IMR-90 (cell line): ENCODE data around the gene TGFBRAP1. TPM values are rescaled to one million over a fixed set of nuclear protein-coding genes. Genes with fewer than 3 reads are reported as not detected.

Source experiments
- ATAC-seq: fragments of 200-7000 bp; cut with Tn5 transposase; 2 replicates; pipeline ENCODE4 v1.9.1; 2020; ENCODE audit warnings: low read depth, mild to moderate bottlenecking, moderate library complexity
- BruUV-seq: library from RNA; stranded (reverse); fragments of 400-500 nt; replicated peaks from 2 replicates; lab custom pipeline; 2021; lab: Mats Ljungman, UMichigan
- CTCF ChIA-PET: fragments of 300-600 bp; formaldehyde crosslinking; extraction: SDS; loops from one replicate; lab custom pipeline; 2021; ENCODE audit warnings: antibody characterized with exemption; lab: Yijun Ruan, JAX
- POLR2A ChIA-PET: fragments of 300-600 bp; sonication (Branson Sonifier 250); formaldehyde crosslinking; loops from one replicate; lab custom pipeline; 2022; ENCODE audit warnings: antibody characterized with exemption; ENCODE audit not compliant: unreplicated experiment; lab: Charles Lee
- DNase-seq: peaks from one replicate; pipeline ENCODE4 v3.0.0; 2013
- H2AFZ ChIP-seq: replicated peaks from 2 replicates; pipeline ENCODE3; 2013; ENCODE audit warnings: low read length, mild to moderate bottlenecking; ENCODE audit not compliant: poor library complexity
- H2AK5ac ChIP-seq: 2 replicates; pipeline ENCODE4 v1.6.1; 2013; ENCODE audit warnings: low read depth, low read length, inconsistent platforms
- H2AK9ac ChIP-seq: replicated peaks from 2 replicates; pipeline ENCODE3; 2013; ENCODE audit warnings: mild to moderate bottlenecking, low read depth, low read length, moderate library complexity; ENCODE audit not compliant: poor library complexity
- H2BK120ac ChIP-seq: 2 replicates; pipeline ENCODE4 v1.6.1; 2013; ENCODE audit warnings: low read depth, low read length, inconsistent platforms
- H2BK15ac ChIP-seq: 3 replicates; pipeline ENCODE4 v1.6.1; 2013; ENCODE audit warnings: low read depth, low read length, inconsistent platforms
- H2BK20ac ChIP-seq: 2 replicates; pipeline ENCODE4 v1.6.1; 2013; ENCODE audit warnings: low read depth, mild to moderate bottlenecking, inconsistent platforms, low read length, moderate library complexity
- H2BK5ac ChIP-seq: 2 replicates; pipeline ENCODE4 v1.6.1; 2013; ENCODE audit warnings: mild to moderate bottlenecking, low read depth, low read length, inconsistent platforms; ENCODE audit not compliant: poor library complexity, severe bottlenecking
- H3K14ac ChIP-seq: replicated peaks from 2 replicates; pipeline ENCODE4 v1.6.1; 2013; ENCODE audit warnings: low read depth, low read length, inconsistent platforms
- H3K18ac ChIP-seq: 2 replicates; pipeline ENCODE4 v1.6.1; 2013; ENCODE audit warnings: low read depth, low read length, control low read depth
- H3K23ac ChIP-seq: 2 replicates; pipeline ENCODE4 v1.6.1; 2013; ENCODE audit warnings: low read depth, low read length, inconsistent platforms
- H3K27ac ChIP-seq: 2 replicates; pipeline ENCODE4 v1.5.1; 2013; ENCODE audit warnings: mild to moderate bottlenecking, control low read depth, low read length; ENCODE audit not compliant: insufficient read depth
- H3K27me3 ChIP-seq: 2 replicates; pipeline ENCODE4 v1.6.1; 2013; ENCODE audit warnings: low read length; ENCODE audit not compliant: control insufficient read depth, insufficient read depth
- H3K36me3 ChIP-seq: 2 replicates; pipeline ENCODE4 v1.6.1; 2013; ENCODE audit warnings: low read length, mixed read lengths; ENCODE audit not compliant: control insufficient read depth, insufficient read depth
- H3K4ac ChIP-seq: 2 replicates; pipeline ENCODE4 v1.6.1; 2013; ENCODE audit warnings: low read depth, low read length, inconsistent platforms
- H3K4me1 ChIP-seq: 2 replicates; pipeline ENCODE4 v1.6.1; 2013; ENCODE audit warnings: low read length, mixed read lengths; ENCODE audit not compliant: control insufficient read depth, insufficient read depth
- H3K4me2 ChIP-seq: 2 replicates; pipeline ENCODE4 v1.6.1; 2013; ENCODE audit warnings: low read depth, mild to moderate bottlenecking, control low read depth, low read length, moderate library complexity
- H3K4me3 ChIP-seq: 2 replicates; pipeline ENCODE4 v1.5.1; 2013; ENCODE audit warnings: low read depth, mild to moderate bottlenecking, control low read depth, low read length, moderate library complexity; ENCODE audit not compliant: insufficient read depth
- H3K56ac ChIP-seq: 2 replicates; pipeline ENCODE4 v1.6.1; 2013; ENCODE audit warnings: low read length, inconsistent platforms; ENCODE audit not compliant: insufficient read depth; ENCODE audit errors: extremely low read depth
- H3K79me1 ChIP-seq, 2 experiments: 2 replicates each; pipeline ENCODE4 v1.6.1; 2013; ENCODE audit warnings: low read length in 2 of 2, inconsistent platforms in 1 of 2, low read depth in 1 of 2
- H3K9ac ChIP-seq: 2 replicates; pipeline ENCODE4 v1.6.1; 2013; ENCODE audit warnings: low read depth, low read length, control low read depth
- H3K9me1 ChIP-seq: 2 replicates; pipeline ENCODE4 v1.6.1; 2013; ENCODE audit warnings: low read length, inconsistent platforms; ENCODE audit not compliant: insufficient read depth
- H3K9me3 ChIP-seq: 2 replicates; pipeline ENCODE4 v1.6.1; 2013; ENCODE audit warnings: low read length; ENCODE audit not compliant: control insufficient read depth, insufficient read depth
- H4K20me1 ChIP-seq: 2 replicates; pipeline ENCODE4 v1.6.1; 2013; ENCODE audit warnings: low read length, inconsistent platforms; ENCODE audit not compliant: insufficient read depth
- H4K5ac ChIP-seq: 2 replicates; pipeline ENCODE4 v1.6.1; 2013; ENCODE audit warnings: mild to moderate bottlenecking, low read depth, low read length, control low read depth
- H4K8ac ChIP-seq, 2 experiments: 2 replicates each; pipeline ENCODE4 v1.6.1; 2013; ENCODE audit warnings: low read depth in 2 of 2, low read length in 2 of 2, control low read depth in 1 of 2, inconsistent platforms in 1 of 2
- H4K91ac ChIP-seq: 2 replicates; pipeline ENCODE4 v1.6.1; 2013; ENCODE audit warnings: low read depth, low read length, inconsistent platforms; ENCODE audit not compliant: insufficient read depth
- BHLHE40 ChIP-seq: fragments of 150-350 bp; IDR thresholded peaks from 2 replicates; pipeline ENCODE4 v1.6.1; 2016; ENCODE audit warnings: mild to moderate bottlenecking, low read depth, low read length
- ELK1 ChIP-seq: fragments of 150-350 bp; IDR thresholded peaks from 2 replicates; pipeline ENCODE4 v1.6.1; 2016; ENCODE audit warnings: low read depth, mild to moderate bottlenecking, low read length, moderate library complexity, borderline replicate concordance
- FOS ChIP-seq: fragments of 150-350 bp; IDR thresholded peaks from 2 replicates; pipeline ENCODE4 v1.6.1; 2016; ENCODE audit warnings: low read depth, low read length
- MAZ ChIP-seq: IDR thresholded peaks from 2 replicates; pipeline ENCODE4 v1.6.1; 2012; ENCODE audit warnings: low read depth, mild to moderate bottlenecking, low read length, improper control_type of control experiment, moderate library complexity, borderline replicate concordance
- MXI1 ChIP-seq: IDR thresholded peaks from 2 replicates; pipeline ENCODE4 v1.6.1; 2012; ENCODE audit warnings: low read depth, mild to moderate bottlenecking, low read length, moderate library complexity, borderline replicate concordance
- NFE2L2 ChIP-seq: fragments of 150-350 bp; IDR thresholded peaks from 2 replicates; pipeline ENCODE4 v1.6.1; 2016; ENCODE audit warnings: low read depth, mild to moderate bottlenecking, low read length
- RAD21 ChIP-seq: IDR thresholded peaks from 2 replicates; pipeline ENCODE4 v1.6.1; 2012; ENCODE audit warnings: low read length, improper control_type of control experiment
- RCOR1 ChIP-seq: IDR thresholded peaks from 2 replicates; pipeline ENCODE4 v1.6.1; 2012; ENCODE audit warnings: mild to moderate bottlenecking, low read length, improper control_type of control experiment; ENCODE audit not compliant: insufficient replicate concordance
- RFX5 ChIP-seq: IDR thresholded peaks from 2 replicates; pipeline ENCODE4 v1.8.0; 2012; ENCODE audit warnings: low read depth, mild to moderate bottlenecking, low read length, moderate library complexity
- SMC3 ChIP-seq: fragments of 150-350 bp; IDR thresholded peaks from 2 replicates; pipeline ENCODE4 v1.6.1; 2016; ENCODE audit warnings: low read depth, mild to moderate bottlenecking, antibody characterized with exemption, low read length, moderate library complexity
- USF2 ChIP-seq: fragments of 150-350 bp; IDR thresholded peaks from 2 replicates; pipeline ENCODE4 v1.6.1; 2017; ENCODE audit warnings: mild to moderate bottlenecking, antibody characterized with exemption, low read length, low read depth
- WGBS, 2 experiments: methylation state at CpG; one replicate each; pipeline versions ENCODE4 v1.1.5 to v1.1.7; 2013; ENCODE audit warnings: missing lambda C conversion rate in 2 of 2; ENCODE audit not compliant: insufficient read length in 1 of 2; ENCODE audit errors: extremely low coverage in 2 of 2; 5-methylcytosine and 5-hydroxymethylcytosine counted together
- dilution Hi-C: fragments of 300-500 bp; cut with HindIII; formaldehyde crosslinking; loops from one replicate; pipeline ENCODE4 v1.14.3; 2018; ENCODE audit warnings: low sequenced_read_pairs; ENCODE audit not compliant: unreplicated experiment
- in situ Hi-C: fragments of 300-500 bp; cut with MboI; formaldehyde crosslinking; loops from 3 replicates; pipeline ENCODE4 v1.14.3; 2019; ENCODE audit warnings: low sequenced_read_pairs, inconsistent platforms, mixed read lengths
- intact Hi-C: fragments of 100-400 bp; cut with micrococcal nuclease; formaldehyde crosslinking; loops from 2 replicates; pipeline ENCODE4 v1.10.0; 2022
- polyA plus RNA-seq, 3 experiments: library from polyadenylated mRNA; depleted of rRNA; stranded (reverse); fragments of >200 nt; gene quantifications; 2 replicates each; pipeline ENCODE4 v1.2.3, GENCODE V29; 2012; ENCODE audit warnings: low replicate concordance in 1 of 3
- total RNA-seq: library from RNA; depleted of rRNA; stranded (reverse); fragments of >200 nt; gene quantifications from 2 replicates; pipeline ENCODE4 v1.2.3, GENCODE V29; 2012

TGFBRAP1 gene
- total and polyA plus RNA-seq, 2 of the 4 experiments (the other 2 are of a cell fraction) = 7.2 to 10.4 TPM

DNA sequence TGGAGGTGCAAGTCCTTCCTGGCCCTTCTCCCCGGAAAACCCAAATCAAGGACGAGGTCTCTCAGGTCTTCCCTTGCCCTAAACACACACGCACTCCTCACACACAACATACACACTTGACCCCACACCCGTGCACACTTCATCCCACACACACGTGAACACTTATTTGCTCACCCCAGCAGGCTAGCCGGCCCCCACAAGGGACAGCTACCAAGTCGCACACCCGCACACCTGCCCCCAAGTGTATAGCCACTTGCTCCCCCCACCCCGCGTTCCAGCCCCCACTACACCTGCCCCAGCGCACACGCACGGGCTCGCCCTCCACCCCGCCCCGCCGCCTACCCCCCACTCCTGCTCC lies 359 bp downstream of the TGFBRAP1 start:
- no TSS peak for BruUV-seq
- peaks cover 21% of the 10 kb centered on the region for H3K4me1 ChIP-seq
- H3K14ac ChIP-seq = peak overlapping the region; percentile 83
- in situ Hi-C loops (loop anchor here (25.0 kb wide), 1 partner anchor 458 kb away; no protein-coding TSS in a partner anchor), dilution Hi-C loops (no loop called here), intact Hi-C loops (no loop called here)
- no peaks in the 10 kb centered on the region for H3K27me3 ChIP-seq
- H2AFZ ChIP-seq = peak overlapping the region; percentile 90
- WGBS, 2 experiments = 0% methylated on average over 1 of the region's 17 CpGs; no CpG with 5 or more reads in 1 of the 2 experiments
- H4K91ac ChIP-seq = peak overlapping the region; percentile 63
- CTCF ChIA-PET = interaction anchor here (0.6 kb wide), 1 partner anchor 10 kb away, joined by 4 read pairs; no protein-coding TSS in a partner anchor
- peak overlapping the region; percentile 95 for H3K23ac ChIP-seq
- peak overlapping the region; percentile 26; the same call in 1 of the 3 replicates for H2BK15ac ChIP-seq
- peak overlapping the region; percentile 100 for H3K4me2 ChIP-seq
- H4K20me1 ChIP-seq = peaks cover 5% of the 10 kb centered on the region; the same call in 1 of the 2 replicates
- peak overlapping the region; percentile 85 for H2AK9ac ChIP-seq
- POLR2A ChIA-PET = no interaction called here
- H3K9ac ChIP-seq = peak overlapping the region; percentile 78
- peak overlapping the region; percentile 75 for H3K4ac ChIP-seq
- peak overlapping the region; percentile 12 for H2BK5ac ChIP-seq
- peak overlapping the region; percentile 81 for H4K5ac ChIP-seq
- no peak for TF ChIP-seq MXI1
- TF ChIP-seq ELK1 = no peak
- TF ChIP-seq BHLHE40 = no peak
- no peak for TF ChIP-seq SMC3
- TF ChIP-seq USF2 = no peak
- no peak for TF ChIP-seq RFX5
- no peak for TF ChIP-seq RCOR1
- TF ChIP-seq NFE2L2 = no peak
- no peak for TF ChIP-seq MAZ
- no peak for TF ChIP-seq RAD21
- no peak for TF ChIP-seq FOS
- peaks cover 21% of the 10 kb centered on the region for H3K9me1 ChIP-seq
- peak overlapping the region; percentile 84 for H3K18ac ChIP-seq
- 0 out of 2 replicates have a peak overlapping the region, but pooled peaks have one; percentile 23 for H2BK120ac ChIP-seq
- H4K8ac ChIP-seq = peak overlapping the region; percentile 70 to 89; a peak in 2 of 4 replicates
- peak; percentile 3 for ATAC-seq
- no peak overlapping the region for H3K56ac ChIP-seq
- H2AK5ac ChIP-seq = peak overlapping the region; percentile 91
- H3K79me1 ChIP-seq = peaks cover 40 to 50% of the 10 kb centered on the region in 2 experiments
- no peaks in the 10 kb centered on the region for H3K9me3 ChIP-seq
- H2BK20ac ChIP-seq = no peak overlapping the region
- DNase-seq = no peak
- H3K27ac ChIP-seq = peak overlapping the region; percentile 6; the same call in 1 of the 2 replicates
- H3K36me3 ChIP-seq = no peaks in the 10 kb centered on the region
- H3K4me3 ChIP-seq = peak overlapping the region; percentile 93
